Activated gamma-delta T cell treated with anti-CD3 and anti-CD28 coated beads, Interleukin-2, amount 50 U/mL, for 16 hours (primary cell): ENCODE results near the gene RPTOR.
"Not testable (repeated sequence)": the region's sequence is repeated elsewhere in the genome, so short reads cannot be mapped to it uniquely, and the experiment has no call there.

Experiments
- DNase-seq: peaks from one replicate; pipeline ENCODE4 v3.0.0-alpha.2; 2020; ENCODE audit warnings: low read depth

Gene RPTOR

GRCh38 chr17:80513201-80513600 lies 31.4 kb upstream of the RPTOR start:
- no peak for DNase-seq

DNA sequence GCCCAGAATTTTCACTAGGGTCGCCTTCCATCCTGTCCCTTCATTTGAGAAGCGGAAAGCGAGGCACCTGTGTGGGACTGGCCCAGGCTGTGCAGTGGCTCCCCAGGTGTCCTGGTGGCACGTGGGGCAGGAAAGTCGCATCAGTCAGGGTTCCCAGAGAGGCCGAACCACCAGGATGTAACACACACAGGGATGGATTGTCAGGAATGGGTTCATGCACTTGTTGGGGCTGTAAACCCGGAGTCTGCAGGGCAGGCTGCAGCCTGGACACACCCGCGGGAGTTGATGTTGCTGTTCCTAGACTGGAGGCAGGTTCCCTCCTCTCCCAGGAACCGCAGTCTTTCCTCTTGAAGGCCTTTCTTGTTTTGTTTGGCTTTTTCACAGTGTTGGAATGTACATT lies 30.7 kb upstream of the RPTOR start:
- no peak for DNase-seq

DNA sequence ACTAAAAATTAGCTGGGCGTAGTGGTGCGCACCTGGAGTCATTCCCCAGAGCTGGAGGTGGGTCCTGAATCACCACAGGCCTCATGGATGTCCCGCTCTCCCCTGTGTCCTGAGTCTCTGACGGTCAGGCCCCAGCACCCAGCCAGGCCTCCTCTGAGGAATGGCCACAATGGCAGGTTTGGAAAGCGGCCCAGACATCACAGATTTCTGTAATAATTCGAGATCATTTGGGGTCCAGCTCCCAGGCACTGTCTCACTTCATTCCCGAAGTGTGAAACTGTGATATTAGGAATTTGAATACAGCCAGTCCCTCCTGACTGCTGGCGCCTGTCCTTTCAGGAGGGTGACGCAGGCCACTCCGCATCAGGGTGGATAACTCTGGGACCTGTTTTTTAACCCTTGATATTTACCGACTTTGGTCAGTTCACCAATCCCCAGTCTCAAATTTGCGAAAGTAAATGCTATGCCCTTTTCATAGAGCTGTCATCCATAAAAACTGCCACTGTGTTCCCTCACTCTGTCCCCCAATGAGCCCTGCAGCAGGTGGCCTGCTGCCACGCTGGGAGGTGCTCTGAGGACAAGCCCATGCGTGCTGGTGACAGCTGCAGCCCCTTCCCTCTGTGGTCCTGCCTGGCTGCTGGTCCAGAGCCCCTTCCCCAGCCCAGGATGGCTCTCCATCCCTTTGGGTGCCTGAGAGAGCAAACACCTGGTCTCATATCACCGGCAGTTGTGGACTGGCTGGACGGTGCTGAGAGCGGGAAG lies 28.3 kb upstream of the RPTOR start:
- no peak for DNase-seq

DNA sequence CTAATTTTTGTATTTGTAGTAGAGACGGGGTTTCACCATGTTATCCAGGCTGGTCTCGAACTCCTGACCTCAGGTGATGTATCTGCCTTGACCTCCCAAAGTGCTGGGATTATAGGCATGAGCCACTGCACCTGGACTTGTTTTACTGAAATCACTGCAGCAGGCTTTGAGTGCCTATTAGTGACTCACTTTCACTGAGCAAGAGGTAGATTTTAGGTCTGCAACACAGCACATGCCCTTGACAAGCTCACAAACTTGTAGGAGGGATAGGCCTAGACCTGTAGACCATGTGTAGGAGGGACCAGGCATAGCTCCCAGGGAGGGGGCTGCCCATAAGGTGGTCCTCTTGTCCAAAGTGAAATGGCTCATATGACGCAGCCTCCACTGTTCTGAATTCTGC lies 27.0 kb upstream of the RPTOR start:
- no peak for DNase-seq

GRCh38 chr17:80518392-80518791 lies 26.2 kb upstream of the RPTOR start:
- DNase-seq: no peak

DNA sequence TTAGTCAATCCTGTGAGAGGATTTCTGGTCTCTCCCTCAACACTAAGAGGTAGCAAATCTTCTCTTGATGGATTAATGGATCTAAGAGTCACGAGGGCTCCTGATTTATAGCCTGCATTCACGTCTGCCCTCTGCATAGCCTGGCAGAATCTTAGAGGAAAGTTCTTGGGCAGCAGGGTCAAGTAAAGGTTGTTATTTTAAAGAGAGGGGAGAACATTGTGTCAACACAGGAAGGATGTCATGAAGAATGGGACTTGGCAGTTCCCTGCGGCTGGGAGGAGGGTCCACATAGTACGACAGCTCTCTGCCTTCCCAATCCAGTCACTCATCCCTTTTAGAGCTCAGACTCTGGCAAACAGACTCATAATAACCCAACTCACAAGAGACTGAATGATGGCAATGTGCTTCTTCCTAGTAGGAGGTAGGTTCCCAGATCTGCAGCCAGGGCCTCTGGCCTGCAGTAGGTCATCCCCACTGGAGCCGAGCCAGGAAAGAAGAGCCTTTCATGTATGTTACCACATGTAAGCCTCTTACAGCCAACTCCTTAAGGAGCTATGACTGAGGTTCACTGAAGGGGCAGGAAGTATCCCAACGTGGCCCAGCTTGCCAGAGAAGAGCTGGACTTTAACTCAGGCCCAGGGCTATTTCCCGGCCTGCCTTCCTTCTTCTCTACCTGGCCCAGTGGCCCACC lies 25.4 kb upstream of the RPTOR start:
- no peak for DNase-seq

GRCh38 chr17:80520810-80521455 lies 23.7 kb upstream of the RPTOR start:
- DNase-seq: no peak

DNA sequence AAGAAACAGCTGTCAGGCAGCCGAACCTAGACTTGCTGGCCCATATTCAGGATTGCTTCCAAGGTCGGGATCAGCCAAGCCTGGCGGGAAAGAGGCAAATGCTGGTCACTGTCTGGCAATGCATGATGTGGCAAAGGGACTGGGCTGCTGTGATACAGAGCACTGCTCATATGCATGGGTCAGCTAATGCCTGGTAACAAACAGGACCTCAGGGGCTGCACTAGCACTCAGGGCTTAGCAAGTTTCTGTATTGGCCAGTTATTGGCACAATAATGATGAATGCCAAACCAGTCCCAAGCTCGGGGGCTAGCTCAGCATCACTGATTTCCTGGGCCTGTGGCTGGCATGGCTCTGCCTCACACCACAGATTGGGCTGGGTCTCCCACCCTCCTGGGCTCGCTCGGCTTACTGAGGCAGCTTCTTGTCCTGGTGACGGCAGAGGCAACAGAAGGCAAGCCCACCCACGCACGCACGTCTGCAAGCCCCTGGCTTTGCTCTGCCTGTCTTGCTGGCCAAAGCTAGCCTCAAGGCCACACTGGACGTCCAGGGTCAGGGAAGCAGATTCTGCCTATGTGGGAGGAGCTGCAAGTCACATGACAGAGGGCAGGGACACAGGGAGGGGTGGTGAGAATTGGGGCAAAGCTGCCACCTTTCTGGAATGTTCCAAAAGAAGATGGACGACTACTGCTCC lies 21.4 kb upstream of the RPTOR start:
- DNase-seq: no peak

DNA sequence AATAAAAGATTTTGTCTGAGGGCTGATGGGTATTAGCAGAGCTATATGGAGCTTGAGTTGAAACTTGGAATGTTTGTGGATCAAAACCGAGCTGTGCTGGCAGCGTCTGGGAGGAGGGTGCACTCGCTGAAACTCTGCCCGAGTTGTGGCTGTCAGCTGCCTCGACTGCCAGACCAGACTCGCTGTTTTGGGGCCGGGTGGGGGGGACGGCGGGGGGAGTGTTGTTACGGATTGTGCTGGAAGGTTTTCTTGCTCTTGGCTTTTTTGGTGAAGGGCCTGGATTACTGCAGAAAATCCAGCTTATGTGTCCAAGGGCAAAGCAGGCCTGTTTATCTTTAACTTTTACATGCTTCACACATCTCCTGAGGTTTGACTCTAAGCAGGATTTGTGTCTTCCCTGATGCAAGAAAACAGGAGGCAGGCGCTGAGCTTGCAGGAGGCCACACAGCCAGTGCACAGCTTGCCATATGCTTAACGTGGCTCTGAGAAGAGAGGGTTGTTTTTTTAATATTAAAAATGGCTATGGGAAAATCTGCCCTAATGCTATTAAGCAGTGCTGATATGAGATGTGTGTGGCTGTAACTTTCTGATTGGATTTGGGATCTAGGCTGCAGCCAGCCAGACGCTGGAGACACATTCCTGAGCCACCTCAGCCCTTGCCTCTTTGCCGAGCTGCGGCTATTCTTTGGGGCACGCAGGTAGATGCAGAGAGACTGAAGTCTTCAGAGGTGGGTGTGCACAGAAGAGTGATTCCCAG lies 20.5 kb upstream of the RPTOR start:
- DNase-seq: no peak

DNA sequence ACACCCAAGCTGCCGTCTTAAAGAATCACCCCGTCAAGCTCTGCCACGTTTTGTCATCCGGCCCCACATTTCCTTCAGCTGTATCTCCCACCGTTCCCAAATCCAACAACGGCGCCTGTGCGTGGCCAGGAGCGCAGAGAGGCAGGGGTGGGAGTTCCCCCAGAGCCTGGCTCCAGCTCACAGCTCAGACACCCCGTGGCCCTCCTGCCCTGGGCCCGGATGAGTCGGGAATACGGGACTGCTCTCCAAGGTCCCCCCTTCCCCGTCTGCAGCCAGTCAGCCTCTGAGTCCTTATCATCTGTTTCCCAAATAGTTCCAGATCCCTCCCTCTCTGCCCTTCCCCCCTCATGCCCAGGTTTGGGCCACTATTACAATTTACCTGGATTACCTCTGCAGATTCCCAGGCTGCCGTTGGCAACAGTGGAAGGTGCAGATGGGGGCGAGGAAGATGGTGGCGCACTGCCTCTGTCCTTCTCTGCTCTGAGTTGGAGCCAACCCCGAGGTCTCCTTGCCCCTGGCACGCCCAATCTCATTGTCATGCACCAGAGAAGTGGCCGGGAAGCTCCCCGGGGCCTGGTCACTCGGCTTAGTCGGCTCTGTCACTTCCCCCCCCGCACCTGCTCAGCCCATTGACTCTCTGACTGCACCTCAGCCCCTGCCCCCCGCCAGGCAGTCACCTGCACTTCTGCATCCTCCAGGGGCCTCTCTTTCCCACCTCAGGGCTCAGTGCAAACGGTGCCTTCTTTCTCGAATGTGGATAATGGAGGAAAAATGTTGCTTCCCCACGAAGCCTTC lies 18.3 kb upstream of the RPTOR start:
- DNase-seq: no peak

DNA sequence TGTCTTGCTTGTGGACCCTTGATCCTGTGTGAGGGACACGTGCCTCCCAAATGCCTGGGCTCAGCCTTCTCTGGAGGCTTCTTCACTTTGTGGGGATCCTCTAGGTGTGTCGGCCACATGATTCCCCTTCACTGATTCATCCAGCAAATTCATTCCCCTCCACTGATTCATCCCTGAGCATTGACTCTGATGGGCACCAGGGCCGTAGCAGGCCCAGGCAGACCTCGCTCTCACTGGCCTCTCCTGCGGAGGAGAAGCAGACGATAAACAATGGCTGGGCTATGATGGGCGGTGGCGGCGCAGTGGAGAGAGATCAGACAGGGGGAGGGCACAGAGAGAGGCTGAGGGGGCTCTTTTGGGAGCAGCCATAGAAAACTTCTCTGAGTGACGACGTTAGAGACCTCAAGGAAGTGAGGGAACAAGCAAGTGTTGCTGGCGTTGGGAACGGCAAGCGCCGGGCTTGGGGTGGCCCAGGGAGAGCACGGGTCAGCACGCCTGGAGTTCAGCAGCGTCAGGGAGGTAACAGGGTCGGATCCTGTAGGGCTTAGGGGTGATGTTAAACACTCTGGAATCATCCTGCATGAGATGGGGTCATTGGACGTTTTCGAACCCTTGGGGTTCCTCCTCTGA lies 17.5 kb upstream of the RPTOR start:
- DNase-seq: no peak

DNA sequence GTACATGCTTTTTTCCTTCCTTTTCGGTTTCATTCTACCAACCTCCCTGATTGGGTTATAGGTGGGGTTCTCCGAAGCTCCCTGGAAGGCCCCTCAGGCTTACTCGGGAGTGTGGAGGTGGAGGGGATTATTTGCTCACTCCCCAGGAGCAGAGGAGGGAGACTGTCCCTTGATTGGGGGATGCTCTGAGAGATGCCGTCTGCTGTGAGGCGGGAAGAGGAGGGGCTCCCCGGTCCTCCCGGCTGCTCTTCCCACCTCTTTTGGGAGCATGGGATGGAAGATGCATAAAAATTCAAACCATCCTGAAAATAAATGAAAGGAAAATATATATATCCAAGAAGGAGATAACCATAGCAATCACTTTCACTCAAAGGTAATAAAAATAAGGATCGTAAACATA lies 16.1 kb upstream of the RPTOR start:
- DNase-seq: no peak

- DNase-seq: no peak
These were observed 15.3 kb upstream of the RPTOR start for GRCh38 chr17:80529104-80529903.

- DNase-seq: no peak
These were observed 14.7 kb upstream of the RPTOR start for GRCh38 chr17:80529904-80530292.

DNA sequence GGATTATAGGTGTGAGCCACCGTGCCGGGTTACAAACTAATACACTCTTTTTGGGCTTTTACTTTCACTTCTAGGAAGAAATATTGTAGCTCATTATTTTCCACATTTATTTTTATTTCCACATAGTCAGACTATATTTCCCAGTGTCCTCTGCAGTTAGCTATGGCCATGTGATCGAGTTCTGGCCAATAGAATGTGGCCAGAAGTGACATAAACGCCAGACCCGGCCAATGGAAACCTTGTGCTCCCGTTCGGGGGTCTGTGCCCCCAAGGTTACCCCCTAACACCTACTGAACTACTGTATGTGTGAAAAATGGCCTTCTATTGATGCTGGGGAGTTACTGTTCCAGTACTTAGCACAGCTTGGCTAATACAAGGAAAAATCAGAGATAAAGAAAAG lies 13.2 kb upstream of the RPTOR start:
- DNase-seq: no peak

- not testable (repeated sequence) for DNase-seq
These were observed 7.3 kb upstream of the RPTOR start for GRCh38 chr17:80537386-80537785.

GRCh38 chr17:80538484-80538883 lies 6.2 kb upstream of the RPTOR start:
- no peak for DNase-seq

GRCh38 chr17:80539022-80539641 lies 5.5 kb upstream of the RPTOR start:
- DNase-seq: no peak

- DNase-seq: no peak
These were observed 825 bp downstream of the RPTOR start for GRCh38 chr17:80545499-80545826.

DNA sequence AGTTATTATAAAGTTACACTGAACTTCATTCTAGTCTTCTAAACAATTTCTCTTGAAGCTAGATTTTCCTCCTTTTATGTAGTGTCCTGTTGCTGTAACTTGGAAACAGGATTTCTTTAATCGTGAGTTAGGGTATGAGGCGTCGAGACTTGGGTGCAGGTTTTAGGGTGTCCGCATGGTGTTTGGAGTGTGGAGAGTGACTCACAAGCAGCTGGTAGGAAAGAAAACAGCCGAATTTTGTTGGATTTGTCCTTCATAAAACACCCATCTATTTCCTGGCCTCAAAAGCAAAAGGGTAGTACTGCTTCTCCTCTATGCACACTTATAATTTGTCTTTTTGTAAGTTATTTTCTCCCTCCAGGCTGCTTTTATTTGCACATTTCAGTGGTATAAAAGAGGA lies 1.6 kb downstream of the RPTOR start:
- no peak for DNase-seq
